B cell (primary cell): ENCODE measurements around the gene MBOAT1. TPM values are rescaled to one million over a fixed set of nuclear protein-coding genes. Genes with fewer than 3 reads are reported as not detected.

Experiments used
- ATAC-seq: fragments of 200-7000 bp; cut with Tn5 transposase; one replicate; pipeline ENCODE4 v1.10.0; 2021; ENCODE audit warnings: low read depth, mild to moderate bottlenecking, moderate number of reproducible peaks, moderate library complexity
- CTCF ChIA-PET: fragments of 350-600 bp; sonication (Branson Sonifier 250); formaldehyde crosslinking; loops from one replicate; lab custom pipeline; 2021; ENCODE audit warnings: antibody characterized with exemption, inconsistent platforms; lab: Charles Lee
- POLR2A ChIA-PET: fragments of 350-600 bp; sonication (Branson Sonifier 250); formaldehyde crosslinking; loops from one replicate; lab custom pipeline; 2021; ENCODE audit warnings: antibody characterized with exemption; lab: Charles Lee
- DNase-seq: peaks from one replicate; pipeline ENCODE4 v3.0.0; 2013
- H2AFZ ChIP-seq: 2 replicates; pipeline ENCODE4 v1.6.1; 2012; ENCODE audit warnings: mild to moderate bottlenecking, low read depth, low read length; ENCODE audit not compliant: insufficient read depth, poor library complexity, severe bottlenecking
- H3K27ac ChIP-seq, 2 donors: 1 replicate in 1 of 2; 2 replicates in 1 of 2; pipeline ENCODE4 v1.5.1; 2012 to 2013; ENCODE audit warnings: low read length in 2 of 2, mild to moderate bottlenecking in 2 of 2, moderate library complexity in 1 of 2
- H3K27me3 ChIP-seq, 4 experiments: fragments of 200-600 bp in 1 of 4; sonication (generic) in 1 of 4; replicated peaks in 1 of 4; 1 replicate in 2 of 4; 2 replicates in 2 of 4; pipeline versions ENCODE4 v1.6.1 to v1.7.0; 2013 to 2016; ENCODE audit warnings: low read length in 3 of 4, mild to moderate bottlenecking in 2 of 4, mixed read lengths in 1 of 4, moderate library complexity in 1 of 4; ENCODE audit not compliant: insufficient read depth in 4 of 4, control insufficient read depth in 3 of 4; ENCODE audit errors: control extremely low read depth in 1 of 4
- H3K36me3 ChIP-seq, 2 experiments: replicated peaks in 1 of 2; 1 replicate in 1 of 2; 2 replicates in 1 of 2; pipeline versions ENCODE4 v1.6.1 to v1.7.1; 2013; ENCODE audit warnings: low read length in 1 of 2; ENCODE audit not compliant: insufficient read depth in 2 of 2, control insufficient read depth in 1 of 2; ENCODE audit errors: control extremely low read depth in 1 of 2, extremely low read depth in 1 of 2
- H3K4me1 ChIP-seq, 2 donors: fragments of 200-600 bp in 1 of 2; sonication (generic) in 1 of 2; 1 replicate in 1 of 2; 2 replicates in 1 of 2; pipeline versions ENCODE4 v1.5.1 to v1.6.1; 2013 to 2017; ENCODE audit warnings: low read length in 2 of 2; ENCODE audit not compliant: control insufficient read depth in 2 of 2, insufficient read depth in 2 of 2
- H3K4me2 ChIP-seq: replicated peaks from 2 replicates; pipeline ENCODE3; 2012; ENCODE audit warnings: mild to moderate bottlenecking, low read depth, low read length; ENCODE audit not compliant: poor library complexity, severe bottlenecking
- H3K4me3 ChIP-seq, 5 experiments: fragments of 200-600 bp in 1 of 5; sonication (generic) in 1 of 5; 1 replicate in 3 of 5; 2 replicates in 2 of 5; pipeline versions ENCODE4 v1.5.1 to v1.7.0; 2011 to 2016; ENCODE audit warnings: low read length in 4 of 5, mild to moderate bottlenecking in 4 of 5, low read depth in 2 of 5, control low read depth in 1 of 5, moderate library complexity in 1 of 5; ENCODE audit not compliant: insufficient read depth in 1 of 5; ENCODE audit errors: control extremely low read depth in 1 of 5, extremely low read depth in 1 of 5
- H3K79me2 ChIP-seq: fragments of 200-600 bp; sonication (generic); one replicate; pipeline ENCODE4 v1.6.0; 2016; ENCODE audit warnings: low read length; ENCODE audit not compliant: control insufficient read depth, insufficient read depth
- H3K9ac ChIP-seq: fragments of 200-600 bp; sonication (generic); 2 replicates; pipeline ENCODE4 v1.6.1; 2017; ENCODE audit warnings: mild to moderate bottlenecking, low read length, moderate library complexity
- H3K9me3 ChIP-seq, 3 donors: one replicate each; pipeline versions ENCODE4 v1.6.1 to v1.7.1; 2013; ENCODE audit warnings: low read length in 2 of 3; ENCODE audit not compliant: control insufficient read depth in 2 of 3, insufficient read depth in 1 of 3; ENCODE audit errors: control extremely low read depth in 1 of 3
- H4K20me1 ChIP-seq: 2 replicates; pipeline ENCODE4 v1.6.0; 2012; ENCODE audit warnings: mild to moderate bottlenecking, low read length; ENCODE audit not compliant: insufficient read depth, control insufficient read depth, poor library complexity, severe bottlenecking
- H3K27ac Mint-ChIP-seq: one replicate; pipeline ENCODE4 v1.8.0; 2021; ENCODE audit warnings: mixed read lengths
- H3K27me3 Mint-ChIP-seq: one replicate; pipeline ENCODE4 v1.8.0; 2021; ENCODE audit warnings: mixed read lengths
- H3K4me1 Mint-ChIP-seq: one replicate; pipeline ENCODE4 v1.8.0; 2021; ENCODE audit warnings: mixed read lengths
- H3K4me3 Mint-ChIP-seq: one replicate; pipeline ENCODE4 v1.8.0; 2021; ENCODE audit warnings: mixed read lengths
- H3K9me3 Mint-ChIP-seq: one replicate; pipeline ENCODE4 v1.8.0; 2022; ENCODE audit warnings: mixed read lengths; ENCODE audit not compliant: insufficient read depth
- CTCF ChIP-seq: fragments of 200-600 bp; IDR thresholded peaks from one replicate; pipeline ENCODE4 v1.8.0; 2022; ENCODE audit warnings: antibody characterized with exemption, mild to moderate bottlenecking
- EZH2 ChIP-seq: IDR thresholded peaks from 2 replicates; pipeline ENCODE4 v1.6.1; 2012; ENCODE audit warnings: borderline replicate concordance, low read depth, mild to moderate bottlenecking, moderate library complexity, low read length; ENCODE audit not compliant: insufficient read depth, poor library complexity, severe bottlenecking
- WGBS: methylation state at CpG from one replicate; pipeline ENCODE4 v1.1.5; 2013; ENCODE audit warnings: missing lambda C conversion rate; ENCODE audit not compliant: insufficient coverage; 5-methylcytosine and 5-hydroxymethylcytosine counted together
- intact Hi-C: fragments of 100-400 bp; cut with micrococcal nuclease; formaldehyde crosslinking; loops from one replicate; pipeline ENCODE4 v1.10.0; 2022
- polyA plus RNA-seq: library from polyadenylated mRNA; depleted of rRNA; stranded (reverse); fragments of >200 nt; gene quantifications from 2 replicates; pipeline ENCODE4 v1.2.3, GENCODE V29; 2012
- total RNA-seq, 2 donors: library from RNA; stranded (reverse); fragments of 120-200 nt in 1 of 2; gene quantifications; 1 replicate in 1 of 2; 2 replicates in 1 of 2; pipeline versions ENCODE4 v1.2.3 to v1.2.4, GENCODE V29; 2013 to 2022

MBOAT1 gene
- total and polyA plus RNA-seq, 2 donors (not counting 1 experiment from before 2014, with no cell fraction given) = 5.4 to 8.1 TPM

GRCh38 chr6:20137837-20138236, 74.4 kb downstream of the MBOAT1 start:
- no CpG with 5 or more reads among the region's 4 CpGs for WGBS
- CTCF ChIA-PET = interaction anchor here (1.7 kb wide), 1 partner anchor 11 kb away, joined by 9 read pairs; no protein-coding TSS in a partner anchor

DNA sequence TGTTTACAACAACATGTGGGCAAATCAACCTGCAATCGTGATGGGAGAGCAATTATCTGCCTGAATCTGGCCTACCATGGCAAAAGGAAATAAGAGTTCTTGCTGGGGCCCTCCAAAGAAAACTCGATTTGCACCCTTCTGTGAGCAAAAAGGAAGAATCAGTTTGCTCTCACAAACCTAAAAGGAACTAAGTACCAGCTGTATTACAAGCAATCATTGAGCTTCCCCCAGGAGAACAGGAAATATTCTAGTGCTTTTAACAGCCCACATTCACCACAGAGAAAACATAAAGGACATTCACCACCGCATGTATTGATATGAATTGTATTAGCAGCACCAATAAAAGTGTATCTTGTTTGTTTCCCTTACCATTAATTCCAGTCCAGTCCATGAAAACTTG, 75.0 kb downstream of the MBOAT1 start:
- DNase-seq = no peak
- no peak overlapping the region for H3K4me3 ChIP-seq
- Mint-ChIP-seq H3K4me1 (no peaks in the 10 kb centered on the region), H3K27ac (no peak overlapping the region), H3K4me3 (no peak overlapping the region), H3K9me3 (no peaks in the 10 kb centered on the region), H3K27me3 (no peaks in the 10 kb centered on the region)
- POLR2A ChIA-PET = no interaction called here
- peaks cover 0 to 6% of the 10 kb centered on the region in 2 experiments for H3K36me3 ChIP-seq
- no peaks in the 10 kb centered on the region for H3K79me2 ChIP-seq
- H3K9ac ChIP-seq = no peak overlapping the region
- H3K9me3 ChIP-seq = no peaks in the 10 kb centered on the region
- H2AFZ ChIP-seq = no peak overlapping the region
- CTCF ChIA-PET = interaction anchor here (1.7 kb wide), 1 partner anchor 10 kb away, joined by 9 read pairs; no protein-coding TSS in a partner anchor
- H3K27ac ChIP-seq = no peak overlapping the region
- intact Hi-C loops = no loop called here
- no peaks in the 10 kb centered on the region for H3K4me1 ChIP-seq
- H3K27me3 ChIP-seq = no peaks in the 10 kb centered on the region
- H3K4me2 ChIP-seq = no peak overlapping the region
- TF ChIP-seq EZH2 = no peak
- TF ChIP-seq CTCF = no peak
- no peaks in the 10 kb centered on the region for H4K20me1 ChIP-seq
- 70% methylated on average over 1 of the region's 3 CpGs for WGBS
- no peak for ATAC-seq

More at GRCh38 chr6:20137837-20138236, 74.4 kb downstream of the MBOAT1 start:
- Histone ChIP-seq H2AFZ (no peak overlapping the region), H3K9me3 (no peaks in the 10 kb centered on the region), H3K27ac (no peak overlapping the region), H3K4me1 (no peaks in the 10 kb centered on the region), H3K9ac (no peak overlapping the region), H3K4me2 (no peak overlapping the region), H3K79me2 (no peaks in the 10 kb centered on the region), H3K4me3 (no peak overlapping the region), H4K20me1 (no peaks in the 10 kb centered on the region), H3K36me3 (peaks cover 0 to 10% of the 10 kb centered on the region in 2 experiments), H3K27me3 (no peaks in the 10 kb centered on the region)
- Mint-ChIP-seq H3K27me3 (no peaks in the 10 kb centered on the region), H3K27ac (no peak overlapping the region), H3K9me3 (no peaks in the 10 kb centered on the region), H3K4me3 (no peak overlapping the region), H3K4me1 (no peaks in the 10 kb centered on the region)
- DNase-seq (no peak), ATAC-seq (no peak)
- POLR2A ChIA-PET = no interaction called here
- TF ChIP-seq CTCF = no peak
- intact Hi-C loops = no loop called here
